ENCODE results near the gene TBC1D25.

DNA sequence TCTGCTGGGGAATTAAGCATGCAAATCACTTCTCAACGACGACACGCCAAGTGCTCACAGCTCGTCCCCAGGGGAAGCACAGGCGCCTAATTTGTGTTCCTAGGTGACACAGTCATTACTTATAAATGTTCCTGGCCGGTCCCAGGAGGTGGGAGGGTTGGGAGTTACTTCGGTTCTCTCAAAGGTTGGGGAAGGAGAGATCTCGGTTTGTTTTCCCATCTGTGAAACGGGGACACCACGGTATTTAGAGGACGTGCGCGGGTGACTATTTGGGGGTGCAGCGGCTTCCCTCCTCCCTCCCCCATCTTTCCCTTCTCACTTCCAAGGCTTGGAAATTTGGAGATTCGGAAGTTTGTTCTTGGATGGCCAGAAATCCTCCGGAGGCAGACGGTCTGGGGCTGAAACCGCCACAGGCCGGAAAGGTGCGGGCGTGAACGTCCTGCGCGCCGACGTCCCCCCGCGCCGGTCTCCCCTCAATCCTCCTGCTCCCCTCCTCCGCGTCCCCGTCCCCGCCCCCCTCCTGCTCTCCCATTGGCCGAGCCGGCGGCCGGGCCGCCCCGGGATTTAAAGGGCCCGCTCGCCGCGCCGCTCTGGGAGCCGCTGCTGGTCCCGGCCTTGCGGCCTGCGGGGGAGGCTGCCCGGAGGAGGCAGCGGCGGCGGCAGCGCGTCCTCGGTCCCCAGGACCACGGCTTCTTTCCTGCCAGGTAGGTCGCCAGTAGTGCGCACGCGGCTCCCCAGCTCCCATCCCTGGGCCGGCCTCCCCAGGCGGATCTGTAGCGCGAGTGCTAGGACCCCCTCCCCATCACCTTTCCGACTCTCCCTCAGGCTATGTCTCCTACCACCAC lies 30.9 kb upstream of the TBC1D25 start, which contains the start of gene PORCN:
- TF ChIP-seq POLR2A (IDR thresholded peaks at IDR 0.05): peak in 2 of 4 donors; percentile 42 to 67
- TF ChIP-seq, protein P1, sequence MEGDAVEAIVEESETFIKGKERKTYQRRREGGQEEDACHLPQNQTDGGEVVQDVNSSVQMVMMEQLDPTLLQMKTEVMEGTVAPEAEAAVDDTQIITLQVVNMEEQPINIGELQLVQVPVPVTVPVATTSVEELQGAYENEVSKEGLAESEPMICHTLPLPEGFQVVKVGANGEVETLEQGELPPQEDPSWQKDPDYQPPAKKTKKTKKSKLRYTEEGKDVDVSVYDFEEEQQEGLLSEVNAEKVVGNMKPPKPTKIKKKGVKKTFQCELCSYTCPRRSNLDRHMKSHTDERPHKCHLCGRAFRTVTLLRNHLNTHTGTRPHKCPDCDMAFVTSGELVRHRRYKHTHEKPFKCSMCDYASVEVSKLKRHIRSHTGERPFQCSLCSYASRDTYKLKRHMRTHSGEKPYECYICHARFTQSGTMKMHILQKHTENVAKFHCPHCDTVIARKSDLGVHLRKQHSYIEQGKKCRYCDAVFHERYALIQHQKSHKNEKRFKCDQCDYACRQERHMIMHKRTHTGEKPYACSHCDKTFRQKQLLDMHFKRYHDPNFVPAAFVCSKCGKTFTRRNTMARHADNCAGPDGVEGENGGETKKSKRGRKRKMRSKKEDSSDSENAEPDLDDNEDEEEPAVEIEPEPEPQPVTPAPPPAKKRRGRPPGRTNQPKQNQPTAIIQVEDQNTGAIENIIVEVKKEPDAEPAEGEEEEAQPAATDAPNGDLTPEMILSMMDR (IDR thresholded peaks at IDR 0.05): no peak

Data from esophagus squamous epithelium (tissue), 4 donors.